ENCODE data around the gene CYP4F12. TPM values are rescaled to one million over a fixed set of nuclear protein-coding genes. Genes with fewer than 3 reads are reported as not detected.
"Not testable (repeated sequence)": the region's sequence is repeated elsewhere in the genome, so short reads cannot be mapped to it uniquely, and the experiment has no call there.

CYP4F12 gene
- total and polyA plus RNA-seq, 7 donors, result 0.36 to 2.4 (median 1.3) TPM; not detected in 2

GRCh38 chr19:15673176-15673654, 328 bp downstream of the CYP4F12 start:
- Histone ChIP-seq H3K36me3 (ENCODE audit: insufficient read depth in 1 of 2, low read depth in 1 of 2) (no peaks in the 10 kb centered on the region), H3K4me1 (no peaks in the 10 kb centered on the region), H3K4me3 (peak overlapping the region; percentile 28), H3K9me3 (no peaks in the 10 kb centered on the region), H3K27me3 (ENCODE audit: insufficient read depth in 3 of 3, low read length in 2 of 3) (no peaks in the 10 kb centered on the region), H3K27ac (no peak overlapping the region)
- no peak for TF ChIP-seq CTCF (IDR thresholded peaks at IDR 0.05)
- WGBS, 3 donors, result 17 to 21% (median 18%) methylated on average over 9 of the region's 9 CpGs
- intact Hi-C loops (cut with DNase I), result no loop called here
- ATAC-seq, result no peak
- DNase-seq, result no peak

- no peak for ATAC-seq
These were observed 2.7 kb downstream of the CYP4F12 start for GRCh38 chr19:15675560-15675959.

GRCh38 chr19:15679089-15679488, 6.2 kb downstream of the CYP4F12 start:
- 14 to 19% (median 16%) methylated on average over 4 of the region's 4 CpGs for WGBS, 3 donors
- intact Hi-C loops (cut with DNase I), result no loop called here
- TF ChIP-seq CTCF (IDR thresholded peaks at IDR 0.05), result no peak
- H3K4me1 ChIP-seq, result no peaks in the 10 kb centered on the region
- H3K9me3 ChIP-seq, result no peaks in the 10 kb centered on the region
- H3K4me3 ChIP-seq, result no peak overlapping the region
- DNase-seq, result no peak
- no peak for ATAC-seq
- H3K27me3 ChIP-seq (ENCODE audit: insufficient read depth in 3 of 3, low read length in 2 of 3), result peaks cover 0 to 3% (median 3%) of the 10 kb centered on the region in 3 donors
- no peak overlapping the region for H3K27ac ChIP-seq
- H3K36me3 ChIP-seq (ENCODE audit: insufficient read depth in 1 of 2, low read depth in 1 of 2), result no peaks in the 10 kb centered on the region

More at GRCh38 chr19:15675560-15675959, 2.7 kb downstream of the CYP4F12 start:
- Histone ChIP-seq H3K27me3 (ENCODE audit: insufficient read depth in 3 of 3, low read length in 2 of 3) (no peaks in the 10 kb centered on the region), H3K4me3 (no peak overlapping the region), H3K27ac (no peak overlapping the region), H3K4me1 (no peaks in the 10 kb centered on the region), H3K36me3 (ENCODE audit: insufficient read depth in 1 of 2, low read depth in 1 of 2) (no peaks in the 10 kb centered on the region), H3K9me3 (no peaks in the 10 kb centered on the region)
- DNase-seq, result no peak
- 47 to 52% (median 50%) methylated on average over 3 of the region's 3 CpGs for WGBS, 3 donors
- intact Hi-C loops (cut with DNase I), result no loop called here
- TF ChIP-seq CTCF (IDR thresholded peaks at IDR 0.05), result no peak

- intact Hi-C loops (cut with DNase I); H3K4me3 ChIP-seq; H3K27me3 ChIP-seq (ENCODE audit: insufficient read depth in 3 of 3, low read length in 2 of 3); DNase-seq; H3K27ac ChIP-seq; H3K4me1 ChIP-seq; H3K9me3 ChIP-seq; ATAC-seq; H3K36me3 ChIP-seq (ENCODE audit: insufficient read depth in 1 of 2, low read depth in 1 of 2): not testable (repeated sequence)
- WGBS, 3 donors, result 33 to 59% (median 52%) methylated on average over 4 of the region's 4 CpGs
These were observed 7.0 kb downstream of the CYP4F12 start for GRCh38 chr19:15679865-15680264.

- Histone ChIP-seq H3K27me3 (ENCODE audit: insufficient read depth in 3 of 3, low read length in 2 of 3) (peaks cover 0 to 3% (median 3%) of the 10 kb centered on the region in 3 donors), H3K27ac (no peak overlapping the region), H3K36me3 (ENCODE audit: insufficient read depth in 1 of 2, low read depth in 1 of 2) (no peaks in the 10 kb centered on the region), H3K9me3 (no peaks in the 10 kb centered on the region), H3K4me3 (no peak overlapping the region), H3K4me1 (no peaks in the 10 kb centered on the region)
- DNase-seq, result no peak
- TF ChIP-seq CTCF (IDR thresholded peaks at IDR 0.05), result no peak
- intact Hi-C loops (cut with DNase I), result no loop called here
- no peak for ATAC-seq
- 48 to 50% (median 49%) methylated on average over 8 of the region's 8 CpGs for WGBS, 3 donors
These were observed 7.8 kb downstream of the CYP4F12 start for GRCh38 chr19:15680478-15681322.
